Skeletal muscle tissue (tissue), 4 donors: ENCODE data around the gene MAGEA4. TPM values are rescaled to one million over a fixed set of nuclear protein-coding genes. Genes with fewer than 3 reads are reported as not detected.

Source experiments
- H3K27ac ChIP-seq: one replicate; pipeline ENCODE4 v1.7.0; 2013; ENCODE audit warnings: mild to moderate bottlenecking, low read depth, low read length, inconsistent platforms
- H3K27me3 ChIP-seq, 3 donors: one replicate each; pipeline ENCODE4 v1.7.0; 2013; ENCODE audit warnings: low read length in 3 of 3; ENCODE audit not compliant: control insufficient read depth in 3 of 3, insufficient read depth in 3 of 3
- H3K36me3 ChIP-seq, 3 donors: one replicate each; pipeline ENCODE4 v1.7.0; 2013; ENCODE audit warnings: low read length in 3 of 3; ENCODE audit not compliant: control insufficient read depth in 3 of 3, insufficient read depth in 3 of 3
- H3K4me1 ChIP-seq, 3 donors: one replicate each; pipeline ENCODE4 v1.7.0; 2013; ENCODE audit warnings: low read length in 3 of 3, mild to moderate bottlenecking in 3 of 3; ENCODE audit not compliant: control insufficient read depth in 3 of 3, insufficient read depth in 3 of 3
- H3K4me3 ChIP-seq, 3 donors: one replicate each; pipeline ENCODE4 v1.7.0; 2013; ENCODE audit warnings: low read length in 3 of 3
- H3K9ac ChIP-seq, 3 donors: one replicate each; pipeline ENCODE4 v1.7.0; 2013; ENCODE audit warnings: low read length in 3 of 3, mild to moderate bottlenecking in 3 of 3, moderate library complexity in 2 of 3, low read depth in 1 of 3
- H3K9me3 ChIP-seq, 3 donors: one replicate each; pipeline ENCODE4 v1.7.0; 2013; ENCODE audit warnings: low read length in 3 of 3; ENCODE audit not compliant: control insufficient read depth in 3 of 3
- total RNA-seq: library from RNA; depleted of rRNA; stranded (reverse); fragments of >200 nt; gene quantifications from one replicate; pipeline ENCODE4 v1.2.3, GENCODE V29; 2014
- donor health status: Osteomylitis.

Gene MAGEA4
- total RNA-seq, 1 donor from 2014 or later = not detected

GRCh38 chrX:151921866-151922265, 9.2 kb downstream of the MAGEA4 start:
- Histone ChIP-seq H3K9me3 (peaks cover 0 to 2% (median 0%) of the 10 kb centered on the region in 3 donors), H3K36me3 (no peaks in the 10 kb centered on the region), H3K27me3 (no peaks in the 10 kb centered on the region), H3K9ac (no peak overlapping the region), H3K4me1 (no peaks in the 10 kb centered on the region), H3K4me3 (no peak overlapping the region), H3K27ac (no peak overlapping the region)

GRCh38 chrX:151922692-151923091, 10.0 kb downstream of the MAGEA4 start:
- H3K9me3 ChIP-seq = peaks cover 0 to 2% (median 0%) of the 10 kb centered on the region in 3 donors
- H3K27ac ChIP-seq = no peak overlapping the region
- H3K9ac ChIP-seq = no peak overlapping the region
- no peaks in the 10 kb centered on the region for H3K4me1 ChIP-seq
- H3K4me3 ChIP-seq = no peak overlapping the region
- H3K36me3 ChIP-seq = no peaks in the 10 kb centered on the region
- H3K27me3 ChIP-seq = no peaks in the 10 kb centered on the region

- no peaks in the 10 kb centered on the region for H3K4me1 ChIP-seq
- no peaks in the 10 kb centered on the region for H3K36me3 ChIP-seq
- no peak overlapping the region for H3K27ac ChIP-seq
- no peaks in the 10 kb centered on the region for H3K27me3 ChIP-seq
- H3K9me3 ChIP-seq = peaks cover 0 to 4% (median 0%) of the 10 kb centered on the region in 3 donors
- H3K4me3 ChIP-seq = no peak overlapping the region
- H3K9ac ChIP-seq = no peak overlapping the region
These were observed 11.0 kb downstream of the MAGEA4 start for GRCh38 chrX:151923648-151924047.

- no peaks in the 10 kb centered on the region for H3K36me3 ChIP-seq
- H3K27ac ChIP-seq = no peak overlapping the region
- peaks cover 0 to 2% (median 0%) of the 10 kb centered on the region in 3 donors for H3K9me3 ChIP-seq
- H3K4me1 ChIP-seq = no peaks in the 10 kb centered on the region
- H3K4me3 ChIP-seq = no peak overlapping the region
- no peak overlapping the region for H3K9ac ChIP-seq
- H3K27me3 ChIP-seq = no peaks in the 10 kb centered on the region
These were observed 16.4 kb downstream of the MAGEA4 start for GRCh38 chrX:151929126-151929525.

- Histone ChIP-seq H3K4me1 (no peaks in the 10 kb centered on the region), H3K9ac (no peak overlapping the region), H3K4me3 (no peak overlapping the region), H3K27me3 (no peaks in the 10 kb centered on the region), H3K27ac (no peak overlapping the region), H3K36me3 (no peaks in the 10 kb centered on the region), H3K9me3 (peaks cover 0 to 2% (median 0%) of the 10 kb centered on the region in 3 donors)
These were observed 22.7 kb downstream of the MAGEA4 start for GRCh38 chrX:151935358-151935757.

- H3K36me3 ChIP-seq = no peaks in the 10 kb centered on the region
- H3K27ac ChIP-seq = no peak overlapping the region
- H3K27me3 ChIP-seq = no peaks in the 10 kb centered on the region
- no peak overlapping the region for H3K4me3 ChIP-seq
- no peak overlapping the region for H3K9ac ChIP-seq
- H3K9me3 ChIP-seq = peaks cover 0 to 2% (median 0%) of the 10 kb centered on the region in 3 donors
- H3K4me1 ChIP-seq = no peaks in the 10 kb centered on the region
These were observed 25.5 kb downstream of the MAGEA4 start for GRCh38 chrX:151938172-151938571.

- H3K27ac ChIP-seq = no peak overlapping the region
- H3K9me3 ChIP-seq = no peaks in the 10 kb centered on the region
- no peak overlapping the region for H3K4me3 ChIP-seq
- H3K4me1 ChIP-seq = no peaks in the 10 kb centered on the region
- H3K36me3 ChIP-seq = peaks cover 0 to 5% (median 0%) of the 10 kb centered on the region in 3 donors
- no peak overlapping the region for H3K9ac ChIP-seq
- H3K27me3 ChIP-seq = no peaks in the 10 kb centered on the region
These were observed 42.0 kb downstream of the MAGEA4 start for GRCh38 chrX:151954730-151955129.

- Histone ChIP-seq H3K9ac (no peak overlapping the region), H3K4me1 (no peaks in the 10 kb centered on the region), H3K27me3 (no peaks in the 10 kb centered on the region), H3K36me3 (peaks cover 0 to 5% (median 0%) of the 10 kb centered on the region in 3 donors), H3K9me3 (no peaks in the 10 kb centered on the region), H3K4me3 (no peak overlapping the region), H3K27ac (no peak overlapping the region)
These were observed 45.4 kb downstream of the MAGEA4 start for GRCh38 chrX:151958101-151958500.

- Histone ChIP-seq H3K36me3 (peaks cover 0 to 2% (median 0%) of the 10 kb centered on the region in 3 donors), H3K27ac (no peak overlapping the region), H3K4me1 (no peaks in the 10 kb centered on the region), H3K9me3 (no peaks in the 10 kb centered on the region), H3K9ac (no peak overlapping the region), H3K27me3 (no peaks in the 10 kb centered on the region), H3K4me3 (no peak overlapping the region)
These were observed 49.3 kb downstream of the MAGEA4 start for GRCh38 chrX:151962034-151962433.

GRCh38 chrX:151966236-151966635, 53.5 kb downstream of the MAGEA4 start:
- Histone ChIP-seq H3K9me3 (no peaks in the 10 kb centered on the region), H3K9ac (no peak overlapping the region), H3K36me3 (peaks cover 0 to 4% (median 2%) of the 10 kb centered on the region in 3 donors), H3K27me3 (no peaks in the 10 kb centered on the region), H3K27ac (no peak overlapping the region), H3K4me3 (no peak overlapping the region), H3K4me1 (no peaks in the 10 kb centered on the region)
